Right lung (tissue), 5 donors: ENCODE data around the gene PTPRD. TPM values are rescaled to one million over a fixed set of nuclear protein-coding genes. Genes with fewer than 3 reads are reported as not detected.
"Not testable (repeated sequence)": the region's sequence is repeated elsewhere in the genome, so short reads cannot be mapped to it uniquely, and the experiment has no call there.

Experiments
- DNase-seq, 2 donors: peaks; one replicate each; pipeline ENCODE4 v3.0.0-alpha.2; 2013
- polyA plus RNA-seq, 5 donors: library from polyadenylated mRNA; unstranded; fragments of 120-200 nt; gene quantifications; one replicate each; pipeline versions ENCODE4 v1.2.1 to v1.2.3, GENCODE V29; 2013; ENCODE audit warnings: inconsistent platforms in 1 of 5, low replicate concordance in 1 of 5; ENCODE audit not compliant: insufficient read length in 5 of 5, insufficient read depth in 1 of 5

The PTPRD gene
- polyA plus RNA-seq, 5 donors: 117 to 156 (median 130) TPM

GRCh38 chr9:9337129-9337528 is 1275.7 kb downstream of the PTPRD start:
- no peak for DNase-seq

- peak in 1 of 2 donors; percentile 6 for DNase-seq
Measured at GRCh38 chr9:9326749-9327148, 1286.1 kb downstream of the PTPRD start.

- DNase-seq: no peak
Measured at GRCh38 chr9:9319007-9319406, 1293.8 kb downstream of the PTPRD start.

- DNase-seq: not testable (repeated sequence)
Measured at GRCh38 chr9:9310743-9311142, 1302.1 kb downstream of the PTPRD start.

- DNase-seq: no peak
Measured at GRCh38 chr9:9305600-9305999, 1307.2 kb downstream of the PTPRD start.

GRCh38 chr9:9299134-9299533 is 1313.7 kb downstream of the PTPRD start:
- DNase-seq: no peak

GRCh38 chr9:9286001-9286400 is 1326.8 kb downstream of the PTPRD start:
- DNase-seq: no peak

- DNase-seq: no peak
Measured at GRCh38 chr9:9284201-9284600, 1328.6 kb downstream of the PTPRD start.

GRCh38 chr9:9283159-9283986 is 1329.4 kb downstream of the PTPRD start:
- DNase-seq: no peak

GRCh38 chr9:9275601-9276000 is 1337.2 kb downstream of the PTPRD start:
- no peak for DNase-seq

- no peak for DNase-seq
Measured at GRCh38 chr9:9257999-9258498, 1354.8 kb downstream of the PTPRD start.

- no peak for DNase-seq
Measured at GRCh38 chr9:9246726-9247125, 1366.1 kb downstream of the PTPRD start.

GRCh38 chr9:9231946-9232345 is 1380.9 kb downstream of the PTPRD start:
- no peak for DNase-seq

- DNase-seq: no peak
Measured at GRCh38 chr9:9229269-9229668, 1383.5 kb downstream of the PTPRD start.

GRCh38 chr9:9223175-9223574 is 1389.6 kb downstream of the PTPRD start:
- DNase-seq: no peak

- no peak for DNase-seq
Measured at GRCh38 chr9:9222730-9223129, 1390.1 kb downstream of the PTPRD start.

- DNase-seq: no peak
Measured at GRCh38 chr9:9216934-9217333, 1395.9 kb downstream of the PTPRD start.

- no peak for DNase-seq
Measured at GRCh38 chr9:9215050-9215449, 1397.8 kb downstream of the PTPRD start.

- peak; percentile 21 to 25 for DNase-seq
Measured at GRCh38 chr9:9214066-9214465, 1398.7 kb downstream of the PTPRD start.

GRCh38 chr9:9212963-9213362 is 1399.8 kb downstream of the PTPRD start:
- DNase-seq: no peak

GRCh38 chr9:9202276-9202675 is 1410.5 kb downstream of the PTPRD start:
- no peak for DNase-seq

GRCh38 chr9:9186086-9186485 is 1426.7 kb downstream of the PTPRD start:
- no peak for DNase-seq

GRCh38 chr9:9182431-9182830 is 1430.4 kb downstream of the PTPRD start:
- no peak for DNase-seq

GRCh38 chr9:9177081-9177480 is 1435.7 kb downstream of the PTPRD start:
- DNase-seq: no peak
